ENCODE data around the gene FREM2.

The FREM2 gene

GRCh38 chr13:38871275-38871674 lies 184.4 kb downstream of the FREM2 start:
- Histone ChIP-seq H3K9me2 (replicated peaks; ENCODE audit: insufficient read depth, low read length) (no peaks in the 10 kb centered on the region), H3K79me2 (ENCODE audit: insufficient read depth, low read length) (no peaks in the 10 kb centered on the region), H3K9me3 (ENCODE audit: insufficient read depth, low read length) (no peaks in the 10 kb centered on the region), H3K36me3 (ENCODE audit: low read length) (no peaks in the 10 kb centered on the region), H3K27me3 (ENCODE audit: low read length) (no peaks in the 10 kb centered on the region), H3K4me2 (ENCODE audit: low read depth, low read length, poor library complexity, severe bottlenecking) (no peak overlapping the region), H3K4me3 (ENCODE audit: insufficient read depth, low read length, poor library complexity, severe bottlenecking) (no peak overlapping the region), H2AFZ (ENCODE audit: low read depth, low read length, severe bottlenecking) (no peak overlapping the region), H4K20me1 (ENCODE audit: low read depth, low read length) (no peaks in the 10 kb centered on the region), H3F3A (ENCODE audit: insufficient read depth) (no peaks in the 10 kb centered on the region), H3K9ac (ENCODE audit: low read length) (no peak overlapping the region), H3K27ac (ENCODE audit: low read depth, low read length) (no peak overlapping the region)
- TF ChIP-seq, protein P1, sequence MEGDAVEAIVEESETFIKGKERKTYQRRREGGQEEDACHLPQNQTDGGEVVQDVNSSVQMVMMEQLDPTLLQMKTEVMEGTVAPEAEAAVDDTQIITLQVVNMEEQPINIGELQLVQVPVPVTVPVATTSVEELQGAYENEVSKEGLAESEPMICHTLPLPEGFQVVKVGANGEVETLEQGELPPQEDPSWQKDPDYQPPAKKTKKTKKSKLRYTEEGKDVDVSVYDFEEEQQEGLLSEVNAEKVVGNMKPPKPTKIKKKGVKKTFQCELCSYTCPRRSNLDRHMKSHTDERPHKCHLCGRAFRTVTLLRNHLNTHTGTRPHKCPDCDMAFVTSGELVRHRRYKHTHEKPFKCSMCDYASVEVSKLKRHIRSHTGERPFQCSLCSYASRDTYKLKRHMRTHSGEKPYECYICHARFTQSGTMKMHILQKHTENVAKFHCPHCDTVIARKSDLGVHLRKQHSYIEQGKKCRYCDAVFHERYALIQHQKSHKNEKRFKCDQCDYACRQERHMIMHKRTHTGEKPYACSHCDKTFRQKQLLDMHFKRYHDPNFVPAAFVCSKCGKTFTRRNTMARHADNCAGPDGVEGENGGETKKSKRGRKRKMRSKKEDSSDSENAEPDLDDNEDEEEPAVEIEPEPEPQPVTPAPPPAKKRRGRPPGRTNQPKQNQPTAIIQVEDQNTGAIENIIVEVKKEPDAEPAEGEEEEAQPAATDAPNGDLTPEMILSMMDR (IDR thresholded peaks at IDR 0.05; ENCODE audit: insufficient read depth, low read length, poor library complexity, severe bottlenecking), result no peak
- no peak for TF ChIP-seq EZH2phosphoT487 (conservative IDR thresholded peaks at IDR 0.05; ENCODE audit: low read length)

DNA sequence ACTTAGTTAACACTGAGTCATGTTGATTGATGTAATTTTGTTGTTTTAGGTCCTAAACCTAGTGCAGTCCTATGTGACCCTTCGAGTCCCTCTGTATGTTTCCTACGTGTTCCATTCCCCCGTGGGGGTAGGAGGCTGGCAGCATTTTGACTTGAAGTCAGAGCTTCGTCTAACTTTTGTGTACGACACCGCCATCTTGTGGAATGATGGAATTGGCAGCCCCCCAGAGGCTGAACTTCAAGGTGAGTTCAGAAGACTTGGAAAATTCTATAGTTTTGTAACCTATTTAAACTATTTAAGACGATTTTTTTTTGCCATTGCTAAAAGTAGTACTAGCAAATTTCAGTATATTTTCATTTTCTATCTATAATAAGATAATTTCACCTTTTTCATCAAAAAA lies 185.8 kb downstream of the FREM2 start:
- Histone ChIP-seq H3K9me2 (replicated peaks; ENCODE audit: insufficient read depth, low read length) (no peaks in the 10 kb centered on the region), H3F3A (ENCODE audit: insufficient read depth) (no peaks in the 10 kb centered on the region), H3K4me2 (ENCODE audit: low read depth, low read length, poor library complexity, severe bottlenecking) (no peak overlapping the region), H3K4me3 (ENCODE audit: insufficient read depth, low read length, poor library complexity, severe bottlenecking) (no peak overlapping the region), H3K36me3 (ENCODE audit: low read length) (no peaks in the 10 kb centered on the region), H3K9ac (ENCODE audit: low read length) (no peak overlapping the region), H4K20me1 (ENCODE audit: low read depth, low read length) (no peaks in the 10 kb centered on the region), H2AFZ (ENCODE audit: low read depth, low read length, severe bottlenecking) (no peak overlapping the region), H3K9me3 (ENCODE audit: insufficient read depth, low read length) (no peaks in the 10 kb centered on the region), H3K79me2 (ENCODE audit: insufficient read depth, low read length) (no peaks in the 10 kb centered on the region), H3K27me3 (ENCODE audit: low read length) (no peaks in the 10 kb centered on the region), H3K27ac (ENCODE audit: low read depth, low read length) (no peak overlapping the region)
- TF ChIP-seq EZH2phosphoT487 (conservative IDR thresholded peaks at IDR 0.05; ENCODE audit: low read length), result no peak
- TF ChIP-seq, protein P1 (IDR thresholded peaks at IDR 0.05; ENCODE audit: insufficient read depth, low read length, poor library complexity, severe bottlenecking), result peak; percentile 67

GRCh38 chr13:38875186-38875875 lies 188.5 kb downstream of the FREM2 start:
- Histone ChIP-seq H3K79me2 (ENCODE audit: insufficient read depth, low read length) (no peaks in the 10 kb centered on the region), H3K36me3 (ENCODE audit: low read length) (no peaks in the 10 kb centered on the region), H3K9ac (ENCODE audit: low read length) (no peak overlapping the region), H3F3A (ENCODE audit: insufficient read depth) (no peaks in the 10 kb centered on the region), H3K9me2 (replicated peaks; ENCODE audit: insufficient read depth, low read length) (no peaks in the 10 kb centered on the region), H4K20me1 (ENCODE audit: low read depth, low read length) (no peaks in the 10 kb centered on the region), H3K4me2 (ENCODE audit: low read depth, low read length, poor library complexity, severe bottlenecking) (no peak overlapping the region), H3K4me3 (ENCODE audit: insufficient read depth, low read length, poor library complexity, severe bottlenecking) (no peak overlapping the region), H3K27me3 (ENCODE audit: low read length) (no peaks in the 10 kb centered on the region), H3K27ac (ENCODE audit: low read depth, low read length) (no peak overlapping the region), H3K9me3 (ENCODE audit: insufficient read depth, low read length) (no peaks in the 10 kb centered on the region), H2AFZ (ENCODE audit: low read depth, low read length, severe bottlenecking) (no peak overlapping the region)
- TF ChIP-seq EZH2phosphoT487 (conservative IDR thresholded peaks at IDR 0.05; ENCODE audit: low read length), result no peak
- TF ChIP-seq, protein P1 (IDR thresholded peaks at IDR 0.05; ENCODE audit: insufficient read depth, low read length, poor library complexity, severe bottlenecking), result no peak
